ENCODE data around the gene KCNT2.

Gene KCNT2

DNA sequence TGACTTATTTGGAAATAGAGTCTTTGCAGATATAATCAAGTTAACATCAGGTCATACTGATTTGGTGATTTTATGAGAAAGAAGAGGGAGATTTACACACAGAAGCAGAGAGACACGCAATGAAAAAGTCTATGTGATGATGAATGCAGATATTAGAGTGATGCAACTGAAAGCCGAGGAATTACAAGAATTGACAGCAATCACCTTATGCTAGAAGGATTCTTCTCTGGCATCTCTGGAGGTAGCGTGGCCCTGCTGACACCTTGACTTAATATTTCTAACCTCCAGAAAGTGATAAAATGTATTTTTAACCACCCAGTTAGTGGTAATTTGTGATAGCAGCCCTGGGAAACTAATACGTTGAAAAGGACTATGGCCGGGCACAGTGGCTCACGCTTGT lies 29.4 kb upstream of the KCNT2 start:
- in situ Hi-C loops (cut with HindIII; ENCODE audit: low pct_ligation_motif_present, low sequenced_read_pairs), result no loop called here

GRCh38 chr1:196628838-196629237 lies 20.6 kb upstream of the KCNT2 start:
- no peaks in the 10 kb centered on the region for H3K36me3 ChIP-seq (replicated peaks)
- in situ Hi-C loops (cut with HindIII; ENCODE audit: low pct_ligation_motif_present, low sequenced_read_pairs), result no loop called here
- no peak overlapping the region for H3K27ac ChIP-seq
- no peak for DNase-seq
- H3K4me3 ChIP-seq (ENCODE audit: low read depth, low read length), result no peak overlapping the region
- H3K27me3 ChIP-seq (replicated peaks), result no peaks in the 10 kb centered on the region
- TF ChIP-seq CTCF (IDR thresholded peaks at IDR 0.05; ENCODE audit: low read depth, low read length, missing control alignments), result no peak

More for the DNA sequence above, 29.4 kb upstream of the KCNT2 start:
- no peak for DNase-seq
- Histone ChIP-seq H3K27ac (no peak overlapping the region), H3K4me3 (ENCODE audit: low read depth, low read length) (no peak overlapping the region), H3K36me3 (replicated peaks) (no peaks in the 10 kb centered on the region), H3K27me3 (replicated peaks) (no peaks in the 10 kb centered on the region)
- no peak for TF ChIP-seq CTCF (IDR thresholded peaks at IDR 0.05; ENCODE audit: low read depth, low read length, missing control alignments)

- Histone ChIP-seq H3K27me3 (replicated peaks) (no peaks in the 10 kb centered on the region), H3K36me3 (replicated peaks) (no peaks in the 10 kb centered on the region), H3K4me3 (ENCODE audit: low read depth, low read length) (no peak overlapping the region), H3K27ac (no peak overlapping the region)
- no peak for DNase-seq
- in situ Hi-C loops (cut with HindIII; ENCODE audit: low pct_ligation_motif_present, low sequenced_read_pairs), result no loop called here
- TF ChIP-seq CTCF (IDR thresholded peaks at IDR 0.05; ENCODE audit: low read depth, low read length, missing control alignments), result no peak
Measured at GRCh38 chr1:196623079-196623478, 14.8 kb upstream of the KCNT2 start.

GRCh38 chr1:196619721-196620120 lies 11.5 kb upstream of the KCNT2 start:
- Histone ChIP-seq H3K27ac (no peak overlapping the region), H3K27me3 (replicated peaks) (no peaks in the 10 kb centered on the region), H3K4me3 (ENCODE audit: low read depth, low read length) (no peak overlapping the region), H3K36me3 (replicated peaks) (no peaks in the 10 kb centered on the region)
- in situ Hi-C loops (cut with HindIII; ENCODE audit: low pct_ligation_motif_present, low sequenced_read_pairs), result no loop called here
- no peak for TF ChIP-seq CTCF (IDR thresholded peaks at IDR 0.05; ENCODE audit: low read depth, low read length, missing control alignments)
- DNase-seq, result no peak

- H3K36me3 ChIP-seq (replicated peaks), result no peaks in the 10 kb centered on the region
- DNase-seq, result no peak
- in situ Hi-C loops (cut with HindIII; ENCODE audit: low pct_ligation_motif_present, low sequenced_read_pairs), result no loop called here
- H3K27me3 ChIP-seq (replicated peaks), result no peaks in the 10 kb centered on the region
- H3K27ac ChIP-seq, result no peak overlapping the region
- no peak for TF ChIP-seq CTCF (IDR thresholded peaks at IDR 0.05; ENCODE audit: low read depth, low read length, missing control alignments)
- no peak overlapping the region for H3K4me3 ChIP-seq (ENCODE audit: low read depth, low read length)
Measured at GRCh38 chr1:196611873-196612272, 3.6 kb upstream of the KCNT2 start.

GRCh38 chr1:196609370-196609737 lies 1.1 kb upstream of the KCNT2 start:
- Histone ChIP-seq H3K27ac (no peak overlapping the region), H3K36me3 (replicated peaks) (no peaks in the 10 kb centered on the region), H3K27me3 (replicated peaks) (no peaks in the 10 kb centered on the region), H3K4me3 (ENCODE audit: low read depth, low read length) (peak overlapping the region; percentile 78)
- no peak for TF ChIP-seq CTCF (IDR thresholded peaks at IDR 0.05; ENCODE audit: low read depth, low read length, missing control alignments)
- in situ Hi-C loops (cut with HindIII; ENCODE audit: low pct_ligation_motif_present, low sequenced_read_pairs), result no loop called here
- DNase-seq, result no peak

Measured in brain microvascular endothelial cell (primary cell).